Measurements from ENCODE around the gene STXBP6. TPM values are rescaled to one million over a fixed set of nuclear protein-coding genes. Genes with fewer than 3 reads are reported as not detected.

The STXBP6 gene
- total RNA-seq, 4 donors from 2014 or later = 34.9 to 62.1 (median 45.5) TPM

DNA sequence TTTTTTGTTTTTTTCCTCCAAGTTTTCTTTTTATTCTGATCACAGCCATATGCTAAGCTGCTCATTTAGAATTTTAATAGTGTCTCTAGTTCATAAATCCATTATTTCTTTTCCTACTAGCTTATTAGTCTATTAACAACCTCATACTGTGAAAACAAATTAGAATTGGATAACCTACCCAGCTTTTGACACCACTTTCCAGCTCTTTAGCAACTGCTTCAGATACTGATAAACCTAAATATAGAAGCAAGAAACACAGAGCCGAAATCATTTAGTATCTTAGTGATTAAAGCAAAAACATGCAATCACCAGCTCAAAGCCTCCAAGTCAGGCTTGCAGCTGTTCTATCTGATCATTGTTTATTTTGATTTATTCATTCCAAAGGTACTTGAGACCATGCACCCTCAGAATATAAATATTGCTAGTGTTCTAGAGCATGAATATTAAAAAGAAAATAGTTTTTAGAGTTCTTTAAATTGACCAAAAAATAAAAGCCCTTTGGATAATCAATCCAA, 121.5 kb downstream of the STXBP6 start:
- 54% methylated on average over 1 of the region's 1 CpG for WGBS
- H3K4me3 ChIP-seq = no peak overlapping the region
- H3K27ac ChIP-seq = no peak overlapping the region
- DNase-seq (ENCODE audit: low spot score in 2 of 2) = no peak
- no peaks in the 10 kb centered on the region for H3K9me3 ChIP-seq
- no peaks in the 10 kb centered on the region for H3K27me3 ChIP-seq
- TF ChIP-seq, protein P1, sequence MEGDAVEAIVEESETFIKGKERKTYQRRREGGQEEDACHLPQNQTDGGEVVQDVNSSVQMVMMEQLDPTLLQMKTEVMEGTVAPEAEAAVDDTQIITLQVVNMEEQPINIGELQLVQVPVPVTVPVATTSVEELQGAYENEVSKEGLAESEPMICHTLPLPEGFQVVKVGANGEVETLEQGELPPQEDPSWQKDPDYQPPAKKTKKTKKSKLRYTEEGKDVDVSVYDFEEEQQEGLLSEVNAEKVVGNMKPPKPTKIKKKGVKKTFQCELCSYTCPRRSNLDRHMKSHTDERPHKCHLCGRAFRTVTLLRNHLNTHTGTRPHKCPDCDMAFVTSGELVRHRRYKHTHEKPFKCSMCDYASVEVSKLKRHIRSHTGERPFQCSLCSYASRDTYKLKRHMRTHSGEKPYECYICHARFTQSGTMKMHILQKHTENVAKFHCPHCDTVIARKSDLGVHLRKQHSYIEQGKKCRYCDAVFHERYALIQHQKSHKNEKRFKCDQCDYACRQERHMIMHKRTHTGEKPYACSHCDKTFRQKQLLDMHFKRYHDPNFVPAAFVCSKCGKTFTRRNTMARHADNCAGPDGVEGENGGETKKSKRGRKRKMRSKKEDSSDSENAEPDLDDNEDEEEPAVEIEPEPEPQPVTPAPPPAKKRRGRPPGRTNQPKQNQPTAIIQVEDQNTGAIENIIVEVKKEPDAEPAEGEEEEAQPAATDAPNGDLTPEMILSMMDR (IDR thresholded peaks at IDR 0.05) = no peak
- TF ChIP-seq POLR2AphosphoS5 (IDR thresholded peaks at IDR 0.05) = no peak
- H3K4me1 ChIP-seq = no peaks in the 10 kb centered on the region
- no peaks in the 10 kb centered on the region for H3K36me3 ChIP-seq

DNA sequence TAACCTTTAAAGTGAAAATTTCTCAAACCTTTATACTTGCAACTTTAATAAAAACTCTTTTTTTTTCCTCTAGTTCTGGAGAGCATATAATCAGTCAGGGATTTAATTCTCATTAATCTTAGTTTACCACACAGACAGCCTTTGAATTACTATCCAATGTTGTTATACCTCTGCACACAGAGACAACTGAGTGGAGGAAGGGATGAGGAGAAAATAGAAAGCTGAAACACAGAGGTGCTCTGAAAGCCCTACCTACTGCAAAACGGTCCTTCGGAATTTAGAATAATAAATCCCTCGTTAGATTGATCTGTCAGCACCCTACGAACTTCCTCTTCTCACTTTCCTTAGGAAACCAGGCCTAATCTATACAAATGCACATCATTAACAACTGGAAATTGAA, 122.1 kb downstream of the STXBP6 start:
- Histone ChIP-seq H3K27me3 (no peaks in the 10 kb centered on the region), H3K4me1 (no peaks in the 10 kb centered on the region), H3K27ac (no peak overlapping the region), H3K9me3 (no peaks in the 10 kb centered on the region), H3K36me3 (no peaks in the 10 kb centered on the region), H3K4me3 (no peak overlapping the region)
- DNase-seq (ENCODE audit: low spot score in 2 of 2) = no peak
- no peak for TF ChIP-seq POLR2AphosphoS5 (IDR thresholded peaks at IDR 0.05)
- TF ChIP-seq EP300 (IDR thresholded peaks at IDR 0.05) = no peak
- TF ChIP-seq POLR2A (IDR thresholded peaks at IDR 0.05) = no peak
- TF ChIP-seq, protein P1 (IDR thresholded peaks at IDR 0.05) = no peak
- WGBS = 55% methylated on average over 4 of the region's 4 CpGs

DNA sequence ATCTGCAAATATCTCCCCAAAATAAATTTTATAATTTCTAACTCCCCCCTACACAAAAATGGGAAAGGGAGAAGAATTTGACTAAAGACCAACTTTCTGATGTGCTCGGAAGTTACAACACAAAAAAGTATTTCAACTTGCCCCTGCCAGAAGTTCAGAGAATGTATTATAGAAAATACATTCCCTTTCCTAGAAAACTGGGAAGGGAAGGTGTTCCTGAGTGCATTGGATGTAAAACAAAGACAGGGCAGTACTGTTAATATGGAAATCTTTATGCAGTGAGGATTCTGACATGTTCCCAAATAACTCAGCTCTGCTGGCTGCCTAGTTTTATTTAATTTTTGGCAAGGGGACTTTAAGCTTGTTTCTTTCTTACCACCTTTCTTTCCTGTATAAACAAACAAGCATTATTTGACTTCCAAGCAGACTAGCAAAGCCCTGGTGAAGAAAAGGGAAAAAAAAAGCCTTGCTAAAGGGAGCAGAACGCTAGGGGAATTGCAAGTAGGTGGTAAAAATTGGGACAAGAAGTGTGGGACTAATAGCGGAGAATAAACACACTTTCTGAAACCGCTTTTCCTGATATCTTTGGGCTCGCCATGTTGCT, 124.1 kb downstream of the STXBP6 start:
- no peak for DNase-seq (ENCODE audit: low spot score in 2 of 2)
- Histone ChIP-seq H3K27ac (no peak overlapping the region), H3K27me3 (no peaks in the 10 kb centered on the region), H3K4me1 (no peaks in the 10 kb centered on the region), H3K36me3 (no peaks in the 10 kb centered on the region), H3K9me3 (no peaks in the 10 kb centered on the region), H3K4me3 (no peak overlapping the region)
- 85% methylated on average over 5 of the region's 5 CpGs for WGBS
- TF ChIP-seq, protein P1 (IDR thresholded peaks at IDR 0.05) = no peak
- TF ChIP-seq EP300 (IDR thresholded peaks at IDR 0.05) = no peak
- TF ChIP-seq POLR2AphosphoS5 (IDR thresholded peaks at IDR 0.05) = no peak
- no peak for TF ChIP-seq POLR2A (IDR thresholded peaks at IDR 0.05)

DNA sequence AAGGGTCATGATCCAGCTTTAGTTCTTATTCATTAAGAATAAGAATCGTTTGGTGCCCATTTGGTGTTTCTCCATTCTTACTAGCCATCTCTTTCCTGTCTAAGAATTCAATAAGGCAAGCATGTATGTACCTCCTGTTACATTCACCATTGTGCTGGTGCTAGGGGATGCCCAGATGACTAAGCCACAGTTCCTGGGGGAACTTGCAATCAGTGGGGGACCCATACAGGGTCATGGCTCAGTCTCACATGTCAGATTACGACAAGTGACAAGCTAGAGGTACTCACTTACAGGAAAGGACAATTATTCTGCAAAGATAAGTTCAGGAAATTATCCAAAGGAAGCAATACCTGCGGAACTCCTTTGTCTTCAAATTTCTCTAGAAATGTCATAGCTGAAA, 125.4 kb downstream of the STXBP6 start:
- 90% methylated on average over 3 of the region's 3 CpGs for WGBS
- DNase-seq (ENCODE audit: low spot score in 2 of 2) = no peak
- H3K9me3 ChIP-seq = no peaks in the 10 kb centered on the region
- H3K27ac ChIP-seq = no peak overlapping the region
- no peaks in the 10 kb centered on the region for H3K36me3 ChIP-seq
- no peak overlapping the region for H3K4me3 ChIP-seq
- no peak for TF ChIP-seq POLR2A (IDR thresholded peaks at IDR 0.05)
- TF ChIP-seq, protein P1 (IDR thresholded peaks at IDR 0.05) = no peak
- no peak for TF ChIP-seq POLR2AphosphoS5 (IDR thresholded peaks at IDR 0.05)
- TF ChIP-seq EP300 (IDR thresholded peaks at IDR 0.05) = no peak
- no peaks in the 10 kb centered on the region for H3K27me3 ChIP-seq
- no peaks in the 10 kb centered on the region for H3K4me1 ChIP-seq

DNA sequence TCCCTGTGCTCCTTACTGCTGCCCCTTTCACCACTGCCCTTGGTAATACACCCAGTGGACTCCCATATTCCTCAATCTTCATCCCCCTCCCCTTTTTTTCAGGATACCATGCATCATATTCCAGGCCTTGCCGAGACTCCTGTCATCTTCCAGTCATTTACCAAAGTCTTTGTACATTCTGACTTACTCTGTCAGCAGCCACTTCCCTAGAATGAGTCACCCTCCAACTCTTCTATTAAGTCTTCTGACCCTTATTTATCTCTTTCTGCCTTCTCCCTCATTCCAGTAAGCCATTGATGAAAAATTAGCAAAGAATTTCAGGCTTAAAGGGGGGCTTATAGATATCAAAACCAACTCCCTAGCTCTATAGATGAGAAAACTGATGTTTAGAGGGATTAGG, 128.0 kb downstream of the STXBP6 start:
- Histone ChIP-seq H3K4me1 (no peaks in the 10 kb centered on the region), H3K4me3 (no peak overlapping the region), H3K9me3 (no peaks in the 10 kb centered on the region), H3K36me3 (no peaks in the 10 kb centered on the region), H3K27ac (no peak overlapping the region), H3K27me3 (no peaks in the 10 kb centered on the region)
- DNase-seq (ENCODE audit: low spot score in 2 of 2) = no peak
- WGBS = 40% methylated on average over 1 of the region's 1 CpG
- TF ChIP-seq, protein P1 (IDR thresholded peaks at IDR 0.05) = no peak
- TF ChIP-seq EP300 (IDR thresholded peaks at IDR 0.05) (no peak), POLR2AphosphoS5 (IDR thresholded peaks at IDR 0.05) (no peak), POLR2A (IDR thresholded peaks at IDR 0.05) (no peak)

Measured in suprapubic skin (tissue), 4 donors.